ENCODE data around the gene NTNG1. TPM values are rescaled to one million over a fixed set of nuclear protein-coding genes. Genes with fewer than 3 reads are reported as not detected.
"Not testable (repeated sequence)": the region's sequence is repeated elsewhere in the genome, so short reads cannot be mapped to it uniquely, and the experiment has no call there.

The NTNG1 gene
- total and polyA plus RNA-seq, 4 donors = 0.72 to 26.7 (median 3.9) TPM

GRCh38 chr1:107230121-107230520, 89.3 kb downstream of the NTNG1 start:
- no peak overlapping the region for H3K9ac ChIP-seq (ENCODE audit: insufficient read depth in 1 of 2, low read length in 2 of 2)
- H3K4me3 ChIP-seq = no peak overlapping the region
- 93% methylated on average over 2 of the region's 2 CpGs for WGBS, 2 donors
- no peak overlapping the region for H3K27ac ChIP-seq (ENCODE audit: low read depth in 1 of 2, low read length in 1 of 2)
- peaks cover 0 to 2% (median 0%) of the 10 kb centered on the region in 5 donors for H3K4me1 ChIP-seq (ENCODE audit: control insufficient read depth in 5 of 5, insufficient read depth in 5 of 5, low read length in 5 of 5)
- H3K9me3 ChIP-seq (ENCODE audit: control insufficient read depth in 4 of 4, insufficient read depth in 3 of 4, low read length in 3 of 4) = no peaks in the 10 kb centered on the region
- H3K36me3 ChIP-seq (ENCODE audit: control insufficient read depth in 4 of 4, insufficient read depth in 4 of 4, low read length in 4 of 4) = no peaks in the 10 kb centered on the region
- TF ChIP-seq CTCF (IDR thresholded peaks at IDR 0.05; ENCODE audit: control extremely low read depth, extremely low read depth) = no peak
- H3K27me3 ChIP-seq (ENCODE audit: control insufficient read depth in 3 of 3, insufficient read depth in 3 of 3, low read length in 2 of 3) = peaks cover 0 to 10% (median 0%) of the 10 kb centered on the region in 3 donors
- DNase-seq (no peak), ATAC-seq (ENCODE audit: insufficient read depth, low FRiP score) (no peak)

GRCh38 chr1:107231291-107231690, 90.5 kb downstream of the NTNG1 start:
- Histone ChIP-seq H3K4me3 (no peak overlapping the region), H3K9ac (ENCODE audit: insufficient read depth in 1 of 2, low read length in 2 of 2) (no peak overlapping the region), H3K27me3 (ENCODE audit: control insufficient read depth in 3 of 3, insufficient read depth in 3 of 3, low read length in 2 of 3) (peaks cover 0 to 10% (median 0%) of the 10 kb centered on the region in 3 donors), H3K36me3 (ENCODE audit: control insufficient read depth in 4 of 4, insufficient read depth in 4 of 4, low read length in 4 of 4) (no peaks in the 10 kb centered on the region), H3K9me3 (ENCODE audit: control insufficient read depth in 4 of 4, insufficient read depth in 3 of 4, low read length in 3 of 4) (peaks cover 0 to 4% (median 0%) of the 10 kb centered on the region in 4 donors), H3K27ac (ENCODE audit: low read depth in 1 of 2, low read length in 1 of 2) (no peak overlapping the region), H3K4me1 (ENCODE audit: control insufficient read depth in 5 of 5, insufficient read depth in 5 of 5, low read length in 5 of 5) (peaks cover 0 to 2% (median 0%) of the 10 kb centered on the region in 5 donors)
- DNase-seq (no peak), ATAC-seq (ENCODE audit: insufficient read depth, low FRiP score) (no peak)
- no peak for TF ChIP-seq CTCF (IDR thresholded peaks at IDR 0.05; ENCODE audit: control extremely low read depth, extremely low read depth)
- WGBS, 2 donors = 85 to 91% methylated on average over 2 of the region's 2 CpGs

GRCh38 chr1:107232426-107232825, 91.6 kb downstream of the NTNG1 start:
- DNase-seq = no peak
- peaks cover 0 to 9% (median 0%) of the 10 kb centered on the region in 3 donors for H3K27me3 ChIP-seq (ENCODE audit: control insufficient read depth in 3 of 3, insufficient read depth in 3 of 3, low read length in 2 of 3)
- H3K36me3 ChIP-seq (ENCODE audit: control insufficient read depth in 4 of 4, insufficient read depth in 4 of 4, low read length in 4 of 4) = no peaks in the 10 kb centered on the region
- no peak overlapping the region for H3K9ac ChIP-seq (ENCODE audit: insufficient read depth in 1 of 2, low read length in 2 of 2)
- TF ChIP-seq CTCF (IDR thresholded peaks at IDR 0.05; ENCODE audit: control extremely low read depth, extremely low read depth) = no peak
- 73 to 86% methylated on average over 2 of the region's 2 CpGs for WGBS, 2 donors
- ATAC-seq (ENCODE audit: insufficient read depth, low FRiP score) = no peak
- H3K27ac ChIP-seq (ENCODE audit: low read depth in 1 of 2, low read length in 1 of 2) = no peak overlapping the region
- H3K4me1 ChIP-seq (ENCODE audit: control insufficient read depth in 5 of 5, insufficient read depth in 5 of 5, low read length in 5 of 5) = peaks cover 0 to 2% (median 0%) of the 10 kb centered on the region in 5 donors
- H3K4me3 ChIP-seq = no peak overlapping the region
- peaks cover 0 to 8% (median 4%) of the 10 kb centered on the region in 4 donors for H3K9me3 ChIP-seq (ENCODE audit: control insufficient read depth in 4 of 4, insufficient read depth in 3 of 4, low read length in 3 of 4)

- DNase-seq; ATAC-seq (ENCODE audit: insufficient read depth, low FRiP score); H3K4me1 ChIP-seq (ENCODE audit: control insufficient read depth in 5 of 5, insufficient read depth in 5 of 5, low read length in 5 of 5); H3K4me3 ChIP-seq; H3K27ac ChIP-seq (ENCODE audit: low read depth in 1 of 2, low read length in 1 of 2); H3K9ac ChIP-seq (ENCODE audit: insufficient read depth in 1 of 2, low read length in 2 of 2); H3K27me3 ChIP-seq (ENCODE audit: control insufficient read depth in 3 of 3, insufficient read depth in 3 of 3, low read length in 2 of 3); H3K36me3 ChIP-seq (ENCODE audit: control insufficient read depth in 4 of 4, insufficient read depth in 4 of 4, low read length in 4 of 4); H3K9me3 ChIP-seq (ENCODE audit: control insufficient read depth in 4 of 4, insufficient read depth in 3 of 4, low read length in 3 of 4): not testable (repeated sequence)
- 94 to 96% methylated on average over 3 of the region's 3 CpGs for WGBS, 2 donors
Measured at GRCh38 chr1:107236760-107237159, 95.9 kb downstream of the NTNG1 start.
